GM19372 (cell line): Measurements from ENCODE around the gene LEP.
"Not testable (repeated sequence)": the region's sequence is repeated elsewhere in the genome, so short reads cannot be mapped to it uniquely, and the experiment has no call there.

Experiments
- ATAC-seq: cut with Tn5 transposase; IDR thresholded peaks from one replicate; pipeline ENCODE4 v1.9.1; 2021; ENCODE audit warnings: mild to moderate bottlenecking, low read depth, moderate library complexity; ENCODE audit not compliant: unreplicated experiment

Gene LEP

DNA sequence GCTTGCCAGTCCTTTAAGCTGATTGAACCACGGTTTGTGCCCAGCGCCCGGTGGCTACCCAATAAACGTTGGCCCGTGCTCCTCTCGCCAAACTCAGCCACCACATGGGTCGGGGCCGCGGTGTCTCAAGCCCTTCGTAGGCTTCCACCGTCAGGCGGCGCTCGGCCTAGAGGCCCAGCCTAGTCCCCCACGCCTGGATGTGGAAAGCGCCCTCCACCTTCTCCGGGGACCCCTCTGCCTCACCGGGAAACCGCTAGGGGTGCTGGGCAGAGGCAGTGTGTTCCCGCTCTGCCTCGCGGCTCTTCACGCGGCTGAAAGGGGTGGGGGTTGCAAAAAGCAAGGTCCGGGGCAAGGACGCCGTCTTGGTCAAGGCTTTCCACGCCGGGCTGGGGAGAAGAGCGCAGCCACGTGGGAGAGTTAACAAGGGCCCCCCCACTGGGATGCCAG lies 29.8 kb downstream of the LEP start:
- no peak for ATAC-seq

DNA sequence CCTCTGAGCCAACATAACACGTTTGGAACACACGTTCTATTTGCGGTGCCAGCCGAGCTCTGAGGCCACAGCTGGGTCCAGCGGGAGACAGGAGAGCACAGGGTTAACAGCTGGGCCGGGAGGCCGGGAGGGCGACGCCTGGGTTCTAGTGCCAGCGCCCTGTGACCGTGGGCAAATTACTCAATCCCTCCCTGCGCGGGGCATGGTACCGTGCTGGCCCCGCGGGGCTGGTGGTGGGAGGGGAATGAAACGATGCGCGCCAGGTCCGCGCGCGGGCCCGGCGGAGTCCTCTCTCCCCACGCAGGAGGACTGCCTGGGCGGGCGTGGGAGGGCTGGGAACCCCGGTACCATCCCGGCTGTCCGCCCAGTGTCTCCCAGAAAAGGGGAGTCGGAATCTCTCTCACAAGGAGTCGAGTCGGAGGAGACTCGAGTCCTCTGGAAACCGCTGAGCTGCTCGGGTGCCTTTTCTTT lies 30.4 kb downstream of the LEP start:
- no peak for ATAC-seq

DNA sequence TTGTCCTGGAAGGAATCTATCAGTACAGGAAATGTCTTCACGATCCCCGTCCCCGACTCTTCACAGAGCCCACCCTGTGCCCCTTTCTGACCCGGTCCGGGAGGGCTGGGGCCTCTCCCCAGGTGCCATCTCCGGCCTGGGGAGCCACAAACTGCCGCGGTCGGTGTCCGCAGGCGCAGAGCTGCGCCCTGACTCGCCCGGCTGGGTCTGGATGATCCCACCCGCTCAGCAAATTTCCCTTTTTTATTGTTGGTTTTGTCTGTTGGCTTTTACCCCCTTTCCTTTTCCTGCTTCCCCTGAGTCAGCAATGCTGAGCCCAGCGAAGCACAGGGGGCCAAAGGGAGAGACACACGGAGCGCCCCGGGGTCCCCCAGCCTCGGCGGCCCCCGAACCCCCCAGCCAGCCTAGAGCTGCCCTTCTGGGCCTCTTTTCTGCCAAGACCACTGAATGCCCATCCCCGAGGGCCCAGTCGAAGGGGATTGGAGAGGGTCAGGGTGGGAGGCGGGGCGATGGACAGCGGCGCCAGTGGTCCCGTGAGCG lies 30.9 kb downstream of the LEP start:
- no peak for ATAC-seq

DNA sequence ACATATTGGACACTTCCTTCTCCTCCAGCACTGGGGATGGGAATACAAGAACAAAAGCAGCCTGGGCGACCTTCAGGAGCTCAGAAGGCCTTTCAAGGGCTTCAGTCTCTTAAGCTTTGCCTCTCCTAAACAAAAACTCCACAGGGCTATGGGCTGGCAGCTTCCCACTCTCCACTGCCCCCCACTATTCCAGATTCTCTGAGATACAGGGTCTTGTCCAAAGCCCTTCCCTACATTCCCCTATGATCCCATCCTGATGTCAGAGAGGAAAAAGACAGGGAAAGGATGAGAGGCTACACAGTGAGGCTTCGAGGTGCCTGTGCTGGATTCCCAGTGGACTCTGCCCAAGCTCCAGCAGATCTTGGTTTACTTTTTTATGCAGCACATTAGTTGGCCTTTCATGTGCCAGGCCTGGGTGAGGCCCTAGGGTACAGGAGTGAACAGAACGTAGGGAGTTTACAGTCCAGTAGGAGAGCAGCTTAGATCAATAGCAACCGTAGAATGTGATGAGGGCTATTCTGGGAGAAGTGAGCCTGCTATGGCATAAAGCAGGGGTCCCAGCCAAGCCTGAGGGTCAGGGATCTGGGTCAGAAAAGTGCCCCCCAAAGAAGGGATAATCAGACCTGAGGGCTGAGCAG lies 33.3 kb downstream of the LEP start:
- no peak for ATAC-seq

DNA sequence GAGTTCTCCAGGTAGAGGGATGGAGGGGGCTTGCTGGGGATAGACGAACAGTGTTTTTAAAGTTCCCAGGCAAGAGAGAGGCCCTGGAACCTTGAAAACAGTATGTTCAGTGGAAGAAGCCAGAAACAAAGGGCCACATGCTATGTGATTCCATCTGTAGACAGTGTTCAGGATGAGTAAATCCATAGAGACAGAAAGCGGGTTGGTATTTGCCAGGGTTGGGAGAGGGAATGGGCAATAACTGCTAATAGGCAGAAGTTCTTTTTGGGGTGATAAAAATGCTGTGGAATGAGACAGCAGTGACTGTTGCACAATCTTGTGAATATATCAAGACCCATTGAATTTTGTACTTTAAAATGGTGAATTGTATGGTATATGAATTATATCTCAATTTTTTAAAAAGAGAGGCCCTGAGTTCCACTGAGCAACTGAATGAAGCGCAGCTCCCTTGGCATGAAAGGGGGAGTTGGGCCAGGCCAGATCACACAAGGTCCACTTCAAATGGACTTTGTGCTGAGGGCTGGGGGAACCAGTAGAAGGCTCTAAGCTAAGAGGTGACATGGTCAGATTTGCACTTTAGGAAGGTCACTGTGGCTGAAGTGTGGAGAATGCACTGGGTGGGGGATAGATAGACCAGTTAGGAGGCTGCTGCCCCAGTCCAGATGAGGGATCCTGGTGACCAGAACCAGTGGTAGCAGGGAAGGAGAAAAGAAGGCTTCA lies 34.0 kb downstream of the LEP start:
- no peak for ATAC-seq

DNA sequence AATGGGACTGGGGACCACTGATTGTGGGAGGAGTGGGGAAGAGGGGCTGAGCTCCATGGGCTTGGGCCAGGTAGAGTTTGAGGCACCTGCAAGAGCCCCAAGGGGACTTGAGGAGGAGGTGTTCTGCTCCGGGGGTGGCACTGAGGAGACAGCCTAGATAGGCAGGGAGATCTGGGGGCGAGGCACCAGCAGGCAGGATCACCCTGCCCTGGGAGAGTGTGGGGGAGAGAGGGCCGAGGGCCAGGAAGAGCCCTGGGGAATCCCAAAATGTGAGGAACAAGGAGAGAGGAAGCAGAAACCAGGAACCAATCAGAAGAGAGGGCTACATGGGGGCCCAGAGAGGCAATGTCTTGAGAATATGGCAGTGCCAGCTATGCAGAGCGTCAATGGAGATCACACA lies 34.6 kb downstream of the LEP start:
- ATAC-seq = no peak

DNA sequence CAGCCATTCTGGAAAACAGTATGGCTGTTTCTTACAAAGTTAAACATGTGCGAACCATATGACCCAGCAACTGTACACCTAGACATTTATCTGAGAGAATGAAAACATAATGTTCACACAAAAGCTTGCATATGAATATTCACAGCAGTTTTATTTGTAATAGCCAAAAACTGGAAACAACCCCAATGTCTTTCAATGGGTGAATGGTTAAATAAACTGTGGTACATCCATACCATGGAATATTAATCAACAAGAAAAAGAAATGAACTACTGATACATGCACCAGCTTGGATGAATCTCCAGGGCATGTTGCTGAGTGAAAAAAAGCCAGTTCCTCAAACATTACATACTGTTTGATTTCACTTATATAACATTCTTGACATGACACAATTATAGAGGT lies 37.3 kb downstream of the LEP start:
- ATAC-seq = no peak

DNA sequence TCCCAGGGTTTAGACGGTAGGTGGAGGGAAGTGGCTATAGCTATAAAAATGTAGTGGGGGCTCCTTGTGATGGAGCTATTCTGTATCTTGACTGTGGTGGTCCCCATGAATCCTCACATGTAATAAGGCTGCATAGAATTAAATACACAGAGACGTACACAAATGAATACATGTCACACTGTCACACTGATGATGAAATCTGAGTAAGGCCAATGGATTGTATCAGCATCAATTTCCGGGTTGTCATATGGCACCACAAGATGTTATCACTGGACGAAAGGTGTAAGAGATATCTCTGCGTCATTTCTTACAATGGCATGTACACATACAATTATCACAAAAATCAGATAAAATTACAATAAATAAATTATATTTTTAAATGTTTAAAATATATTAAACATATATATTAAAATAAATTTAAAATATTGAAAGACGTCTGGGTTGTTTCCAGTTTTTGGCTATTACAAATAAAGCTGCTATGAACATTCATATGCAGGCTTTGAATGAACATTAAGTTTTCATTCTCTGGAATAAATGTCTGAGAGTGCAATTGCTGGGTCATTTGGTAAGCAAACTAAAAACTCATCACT lies 38.1 kb downstream of the LEP start:
- ATAC-seq = no peak

DNA sequence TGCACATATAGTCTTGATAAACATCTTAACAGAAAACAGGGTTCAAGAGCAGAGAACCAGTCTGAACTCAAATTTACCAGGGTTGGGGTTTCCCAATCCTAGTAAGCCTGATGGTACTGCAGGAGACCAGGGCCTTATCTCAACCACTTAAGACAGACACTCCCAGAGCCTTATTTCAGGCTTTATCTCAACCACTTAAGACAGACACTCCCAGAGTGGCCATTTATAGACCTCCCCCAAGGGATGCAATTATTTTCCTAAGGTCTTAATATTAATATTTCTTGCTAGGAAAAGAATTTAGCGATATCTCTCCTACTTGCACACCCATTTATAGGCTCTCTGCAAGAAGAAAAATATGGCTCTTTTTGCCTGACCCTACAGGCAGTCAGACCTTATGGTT lies 39.4 kb downstream of the LEP start:
- ATAC-seq = not testable (repeated sequence)

DNA sequence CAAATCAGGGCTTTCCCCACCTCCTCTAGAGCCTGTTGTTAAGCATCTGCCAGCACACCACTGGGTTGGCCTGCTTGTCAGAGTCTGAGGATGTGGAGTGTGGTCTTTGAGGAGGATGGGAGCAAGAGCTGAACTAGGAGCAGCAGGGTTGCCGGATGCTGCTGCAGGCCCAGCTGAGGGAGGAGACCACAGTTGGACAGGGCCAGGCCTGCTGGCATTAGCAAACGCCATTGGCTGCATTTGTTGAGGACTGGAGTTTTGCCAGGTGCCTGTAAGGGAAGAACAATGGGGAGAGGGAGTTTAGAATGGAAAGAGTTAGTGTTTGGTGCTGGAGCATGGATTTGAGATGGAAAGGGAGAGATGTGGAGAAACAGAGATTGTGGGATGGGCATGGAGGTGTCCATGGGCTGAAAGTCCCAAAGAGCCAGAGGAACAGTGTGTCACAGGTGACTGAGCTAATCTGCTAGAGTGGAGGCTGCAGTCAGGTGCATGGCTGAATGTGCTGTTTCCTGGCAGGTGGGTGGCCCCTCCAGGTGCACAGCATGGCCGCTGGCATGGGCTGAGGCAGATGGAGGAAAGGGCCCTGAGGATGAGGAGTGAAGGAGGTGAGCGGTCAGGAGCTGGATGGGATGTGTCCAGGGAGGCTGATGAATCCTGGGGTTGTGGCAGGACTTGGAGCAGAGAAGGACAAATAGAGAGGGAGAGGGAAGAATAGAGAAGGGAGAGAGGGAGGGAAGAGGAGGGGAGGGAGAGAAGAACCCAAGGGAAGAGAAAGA lies 40.7 kb downstream of the LEP start:
- ATAC-seq = no peak

DNA sequence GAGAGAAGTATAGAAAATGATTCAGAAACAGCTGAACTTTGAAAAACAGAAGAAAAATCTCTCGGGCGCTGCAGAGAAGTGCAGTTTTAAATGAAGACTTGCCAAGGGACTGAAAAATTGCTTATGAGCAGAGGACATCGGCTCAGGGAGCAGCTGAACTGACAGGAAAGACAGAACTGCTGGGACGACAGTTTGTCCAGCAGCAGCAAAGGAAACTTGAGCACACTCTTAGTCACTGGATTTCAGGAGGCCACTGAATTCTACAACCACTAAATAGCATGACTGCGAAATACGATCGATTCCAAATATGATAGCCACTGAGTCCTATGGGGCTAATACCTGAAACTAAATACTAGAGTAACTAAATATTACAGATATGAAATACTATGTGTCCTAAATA lies 43.0 kb downstream of the LEP start:
- no peak for ATAC-seq

DNA sequence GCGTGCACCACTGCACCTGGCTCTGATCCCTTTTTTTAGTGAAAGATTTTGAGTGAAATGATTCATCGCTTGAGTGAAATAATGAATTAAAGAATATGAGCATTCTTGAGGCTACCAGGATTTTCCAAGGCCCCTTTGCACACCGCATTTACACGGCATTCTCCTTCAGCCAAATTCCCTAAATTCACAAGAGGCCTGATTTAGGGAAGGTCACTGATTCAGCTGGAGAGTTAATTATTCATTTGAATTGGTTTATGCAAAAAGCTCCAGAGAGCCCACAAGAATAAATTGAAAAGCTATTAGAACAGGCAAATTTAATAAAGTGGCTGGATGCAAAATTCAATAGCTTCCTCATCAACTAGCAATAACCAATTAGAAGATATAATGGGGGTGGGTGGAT lies 46.5 kb downstream of the LEP start:
- ATAC-seq = no peak

DNA sequence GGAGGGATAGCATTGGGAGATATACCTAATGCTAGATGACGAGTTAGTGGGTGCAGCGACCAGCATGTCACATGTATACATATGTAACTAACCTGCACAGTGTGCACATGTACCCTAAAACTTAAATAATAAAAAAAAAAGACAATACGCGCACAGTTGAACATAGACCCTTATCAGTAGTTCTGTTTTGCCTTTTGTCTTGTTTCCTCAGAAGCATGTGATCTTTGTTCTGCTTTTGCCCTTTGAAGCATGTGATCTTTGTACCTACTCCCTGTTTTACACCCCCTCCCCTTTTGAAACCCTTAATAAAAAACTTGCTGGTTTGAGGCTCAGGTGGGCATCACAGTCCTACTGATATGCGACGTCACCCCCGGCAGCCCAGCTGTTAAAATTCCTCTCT lies 56.9 kb downstream of the LEP start:
- not testable (repeated sequence) for ATAC-seq

DNA sequence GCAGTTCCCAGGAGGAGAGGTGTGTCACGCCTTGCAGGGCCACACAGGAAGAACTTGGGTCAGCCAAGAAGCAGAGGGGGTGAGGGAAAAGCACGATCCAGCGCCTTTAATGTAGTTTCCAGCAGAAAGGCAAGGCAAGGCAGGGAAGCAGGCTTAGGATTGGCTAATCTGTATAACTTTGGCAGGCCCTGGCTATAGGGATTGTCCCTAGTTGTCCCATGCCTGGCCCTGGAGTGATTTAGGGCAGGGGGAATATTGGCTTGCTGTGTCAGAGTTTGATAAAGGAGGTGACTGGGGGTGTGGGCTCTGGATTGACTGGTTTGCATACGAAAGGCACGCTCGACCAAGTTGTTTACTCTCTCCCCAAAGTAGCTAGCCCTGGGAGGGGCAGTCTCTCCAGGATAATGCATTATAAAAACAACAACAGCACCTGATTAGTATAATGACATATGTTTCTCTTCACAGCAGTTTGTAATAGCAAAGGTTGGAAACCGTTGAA lies 58.1 kb downstream of the LEP start:
- ATAC-seq = no peak

DNA sequence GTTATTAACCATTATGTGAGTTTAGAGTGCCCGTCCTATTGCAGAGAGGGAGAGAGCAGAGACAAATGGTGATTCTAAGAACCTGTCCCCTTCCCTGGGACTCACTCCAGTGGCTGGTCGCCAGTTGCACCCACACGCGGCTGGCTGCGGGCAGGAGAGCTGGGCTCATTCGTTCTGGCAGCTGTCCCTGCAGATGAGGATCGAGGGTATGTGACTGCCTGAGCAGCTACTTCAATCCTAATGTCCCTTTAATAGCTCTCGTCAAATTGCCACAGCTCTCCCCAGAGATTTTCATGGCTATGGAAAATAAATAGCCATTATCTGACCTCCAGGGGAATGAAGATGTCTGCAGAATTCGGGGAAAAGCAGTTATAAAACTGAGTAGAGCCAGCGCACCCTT lies 61.1 kb downstream of the LEP start:
- no peak for ATAC-seq

DNA sequence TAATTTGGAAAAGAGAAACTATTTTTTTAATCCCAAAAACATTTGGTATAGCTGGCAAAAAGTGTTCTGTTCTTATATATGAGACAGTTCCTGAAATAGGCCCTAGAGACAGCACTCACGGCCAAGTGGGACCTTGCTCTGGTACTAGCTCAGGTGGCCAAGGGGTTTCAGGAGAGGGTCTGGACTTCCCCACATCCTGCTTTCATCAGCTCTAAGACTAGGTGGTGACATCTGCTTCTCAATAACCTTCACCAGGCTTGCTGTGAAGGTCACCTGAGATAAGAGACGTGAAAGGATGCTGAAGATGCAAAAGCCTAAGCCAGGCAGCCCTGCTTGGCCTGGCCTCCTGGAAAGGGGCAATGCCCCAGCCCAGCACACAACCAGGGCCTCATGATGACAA lies 62.1 kb downstream of the LEP start:
- ATAC-seq = no peak

DNA sequence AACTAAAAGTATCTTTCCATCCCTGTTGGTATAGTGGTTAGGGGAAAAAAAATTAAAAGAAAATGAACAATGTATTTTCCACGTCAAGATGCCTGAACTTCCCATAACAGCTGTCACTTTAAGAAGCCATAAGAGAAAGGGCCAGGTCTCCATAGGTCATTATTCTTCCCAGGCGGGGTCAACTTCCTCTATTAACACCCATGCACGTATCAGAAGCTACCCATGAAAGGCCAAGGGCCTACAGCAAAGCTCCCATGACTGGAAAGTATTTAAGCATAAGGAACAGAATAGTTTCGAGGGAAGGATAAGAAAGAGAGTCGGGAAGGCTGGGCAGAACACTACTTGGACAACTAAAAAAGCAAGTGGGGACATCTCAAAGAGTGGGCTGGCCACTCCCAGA lies 62.6 kb downstream of the LEP start:
- ATAC-seq = no peak

DNA sequence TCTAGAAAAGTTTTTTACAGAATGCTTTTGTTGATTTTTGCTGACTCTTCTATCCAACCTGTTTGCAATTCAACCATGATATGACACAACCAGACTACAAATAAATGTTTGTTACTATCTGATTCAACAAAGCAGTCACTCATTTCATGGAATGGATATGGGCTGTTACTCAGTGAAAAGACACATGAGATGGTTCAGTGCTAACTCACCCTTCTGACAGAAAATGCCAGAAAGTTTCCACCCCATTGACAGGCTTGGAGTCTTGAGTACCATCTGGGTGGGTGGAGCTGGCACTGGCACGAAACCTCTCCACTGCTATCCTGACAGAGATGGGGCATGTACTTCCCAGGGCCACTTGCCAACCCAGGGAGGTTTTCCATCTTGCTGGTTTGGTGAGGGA lies 63.1 kb downstream of the LEP start:
- no peak for ATAC-seq

DNA sequence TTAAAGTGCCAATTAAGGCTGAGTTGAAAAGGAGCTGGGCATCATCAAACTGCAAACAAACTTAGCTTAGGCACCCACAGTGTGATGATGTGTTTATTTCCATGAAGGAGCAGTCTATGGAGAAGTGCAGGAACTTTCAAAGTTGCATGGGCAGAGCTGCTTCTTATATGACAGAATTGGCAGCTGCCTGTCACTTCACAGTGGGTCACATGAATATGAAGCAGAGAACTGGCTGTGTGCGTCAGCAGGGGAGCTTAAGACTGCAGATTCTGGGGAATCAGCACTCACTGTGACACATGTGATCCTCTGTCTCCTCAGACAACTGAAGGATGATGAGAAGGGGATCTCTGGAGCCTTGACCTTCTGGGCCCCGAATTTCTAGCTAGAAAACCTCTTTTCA lies 66.0 kb downstream of the LEP start:
- no peak for ATAC-seq
